ENCODE results near the gene MGAM2. TPM values are rescaled to one million over a fixed set of nuclear protein-coding genes. Genes with fewer than 3 reads are reported as not detected.

The MGAM2 gene
- total and polyA plus RNA-seq, 2 of the 13 experiments (the other 11 are each of a cell fraction or from before 2014, with no cell fraction given) = 0.29 TPM; not detected in 1

- Histone ChIP-seq H3K27me3 (ENCODE audit: control insufficient read depth in 1 of 2, insufficient read depth in 2 of 2, low read length in 2 of 2) (no peaks in the 10 kb centered on the region), H3K79me2 (ENCODE audit: insufficient read depth, low read length) (no peaks in the 10 kb centered on the region), H3K4me2 (ENCODE audit: low read depth, low read length) (no peak overlapping the region), H3K4me3 (replicated peaks in 1 of 3; ENCODE audit: insufficient read depth in 1 of 3, low read depth in 2 of 3, low read length in 3 of 3) (no peak overlapping the region), H3K27ac (ENCODE audit: extremely low read length, insufficient read depth, low read length) (no peak overlapping the region), H3K36me3 (replicated peaks in 1 of 2; ENCODE audit: control insufficient read depth in 1 of 2, insufficient read depth in 2 of 2, low read length in 2 of 2) (no peaks in the 10 kb centered on the region), H3K9me3 (ENCODE audit: low read length) (no peaks in the 10 kb centered on the region), H3K9ac (ENCODE audit: insufficient read depth, low read depth, low read length) (no peak overlapping the region), H2AFZ (ENCODE audit: low read length) (no peak overlapping the region), H4K20me1 (ENCODE audit: insufficient read depth, low read length) (no peaks in the 10 kb centered on the region), H3K4me1 (ENCODE audit: insufficient read depth, low read length) (no peaks in the 10 kb centered on the region)
- ATAC-seq (peak; percentile 95), DNase-seq (ENCODE audit: low spot score) (peak; percentile 21), FAIRE-seq (peak; percentile 42)
- BruUV-seq (replicated peaks) = no TSS peak
- TF ChIP-seq STAG1 (CRISPR knock-in tag; IDR thresholded peaks at IDR 0.05) (peak; percentile 36; the same call in 1 of the 2 replicates), ZNF580 (CRISPR knock-in tag; IDR thresholded peaks at IDR 0.05; ENCODE audit: borderline replicate concordance, low read depth) (no peak), HNRNPUL1 (IDR thresholded peaks at IDR 0.05; ENCODE audit: low read depth, low read length) (no peak), SRY (CRISPR knock-in tag; IDR thresholded peaks at IDR 0.05) (no peak), ZNF546 (CRISPR knock-in tag; conservative IDR thresholded peaks at IDR 0.05) (no peak), KLF12 (CRISPR knock-in tag; IDR thresholded peaks at IDR 0.05; ENCODE audit: borderline replicate concordance) (no peak), ZNF615 (CRISPR knock-in tag; IDR thresholded peaks at IDR 0.05; ENCODE audit: borderline replicate concordance) (no peak), ASH2L (IDR thresholded peaks at IDR 0.05; ENCODE audit: insufficient read length, low read depth, low read length) (no peak), ZNF558 (CRISPR knock-in tag; IDR thresholded peaks at IDR 0.05; ENCODE audit: borderline replicate concordance) (no peak), CTCF (CRISPR knock-in tag; IDR thresholded peaks at IDR 0.05) (peak; percentile 47), SMC3 (IDR thresholded peaks at IDR 0.05; ENCODE audit: low read length) (peak; percentile 44), ZNF207 (IDR thresholded peaks at IDR 0.05; ENCODE audit: borderline replicate concordance) (no peak), ZUFSP (CRISPR knock-in tag; IDR thresholded peaks at IDR 0.05; ENCODE audit: borderline replicate concordance) (no peak), ZNF709 (CRISPR knock-in tag; IDR thresholded peaks at IDR 0.05) (no peak), ZNF564 (CRISPR knock-in tag; IDR thresholded peaks at IDR 0.05) (no peak)
- intact Hi-C loops (cut with micrococcal nuclease; ENCODE audit: unreplicated experiment) = no loop called here
- in situ Hi-C loops (cut with HindIII; ENCODE audit: extremely low pct_ligation_motif_present, low pct_unique_long_range_greater_than_20kb) = no loop called here
- CTCF ChIA-PET (ENCODE audit: low intra/inter-chr PET ratio, low total read pairs) = no interaction called here
- POLR2A ChIA-PET = no interaction called here
- WGBS (ENCODE audit: low lambda C conversion rate) = 7% methylated on average over 4 of the region's 4 CpGs
Observed at GRCh38 chr7:142153400-142153799, 41.9 kb downstream of the MGAM2 start.
